A673 (cell line): Measurements from ENCODE around the gene ZNF157.

Experiments
- CTCF ChIP-seq: fragments of 300-800, 200-600 bp; sonication (generic); conservative IDR thresholded peaks from 2 replicates; pipeline ENCODE4 v1.5.1; 2017; ENCODE audit warnings: low read depth, mild to moderate bottlenecking, antibody characterized with exemption, low read length, moderate library complexity, mixed read lengths
- EZH2 ChIP-seq: fragments of 200-600 bp; sonication (generic); IDR thresholded peaks from 2 replicates; pipeline ENCODE4 v1.6.1; 2017; ENCODE audit warnings: borderline replicate concordance, low read depth, mild to moderate bottlenecking, mixed read lengths, antibody characterized with exemption, low read length; ENCODE audit not compliant: poor library complexity, severe bottlenecking

DNA sequence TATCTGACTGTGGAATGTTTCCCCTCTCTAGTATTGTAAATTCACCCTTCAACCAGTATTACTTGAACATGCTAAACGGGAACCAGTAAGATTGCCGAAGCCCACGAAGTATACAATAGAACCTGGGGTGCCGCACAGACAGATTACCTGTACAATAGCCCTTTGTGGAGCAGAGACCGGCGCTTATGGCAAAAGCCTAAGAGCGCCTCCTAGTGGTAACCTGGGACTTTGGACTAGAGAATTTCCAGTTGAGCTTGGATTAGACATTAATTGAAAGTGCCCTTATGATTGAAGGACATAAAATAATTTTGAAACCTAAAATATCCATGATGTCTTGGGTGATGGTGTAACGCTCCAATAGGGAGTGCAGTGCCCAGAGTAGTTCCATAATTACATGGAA is 14.1 kb downstream of the ZNF157 start:
- peak; percentile 88 for TF ChIP-seq CTCF
- TF ChIP-seq EZH2 = no peak
